ENCODE data around the gene ABCF1.

ABCF1 gene

GRCh38 chr6:30554404-30554803 lies 16.8 kb upstream of the ABCF1 start:
- Mint-ChIP-seq H3K27ac (no peak overlapping the region), H3K4me1 (peaks cover 44% of the 10 kb centered on the region), H3K4me3 (peak overlapping the region; percentile 100), H3K36me3 (ENCODE audit: low read depth) (peaks cover 70% of the 10 kb centered on the region), H3K27me3 (no peaks in the 10 kb centered on the region), H3K9me3 (no peaks in the 10 kb centered on the region)
- no peak for DNase-seq
- ATAC-seq, result no peak

- no peaks in the 10 kb centered on the region for H3K9me3 Mint-ChIP-seq
- DNase-seq (no peak), ATAC-seq (no peak)
- H3K27ac Mint-ChIP-seq, result peak overlapping the region; percentile 100
- H3K4me1 Mint-ChIP-seq, result peaks cover 48% of the 10 kb centered on the region
- peak overlapping the region; percentile 100 for H3K4me3 Mint-ChIP-seq
- no peaks in the 10 kb centered on the region for H3K27me3 Mint-ChIP-seq
- peaks cover 70% of the 10 kb centered on the region for H3K36me3 Mint-ChIP-seq (ENCODE audit: low read depth)
These were observed 16.1 kb upstream of the ABCF1 start for GRCh38 chr6:30554962-30555815.

GRCh38 chr6:30555816-30556065 lies 15.5 kb upstream of the ABCF1 start:
- peaks cover 49% of the 10 kb centered on the region for H3K4me1 Mint-ChIP-seq
- H3K36me3 Mint-ChIP-seq (ENCODE audit: low read depth), result peaks cover 67% of the 10 kb centered on the region
- no peak for DNase-seq

GRCh38 chr6:30556066-30556905 lies 15.0 kb upstream of the ABCF1 start, which contains the start of gene GNL1:
GNL1 (minus strand) TSS chr6:30556489; CDS start chr6:30556203, 286 bp downstream.
- Mint-ChIP-seq H3K36me3 (ENCODE audit: low read depth) (peaks cover 64% of the 10 kb centered on the region), H3K27ac (peak within 1 kb of the TSS; percentile 100), H3K4me1 (peaks cover 51% of the 10 kb centered on the region), H3K4me3 (peak within 1 kb of the TSS; percentile 100), H3K9me3 (no peaks in the 10 kb centered on the region), H3K27me3 (no peaks in the 10 kb centered on the region)
- ATAC-seq, result peak; percentile 86
- peak; percentile 99 for DNase-seq

More at GRCh38 chr6:30555816-30556065, 15.5 kb upstream of the ABCF1 start:
- Mint-ChIP-seq H3K27me3 (no peaks in the 10 kb centered on the region), H3K4me3 (peak overlapping the region; percentile 100), H3K27ac (peak overlapping the region; percentile 100), H3K9me3 (no peaks in the 10 kb centered on the region)
- peak; percentile 1 for ATAC-seq

GRCh38 chr6:30556906-30557682 lies 14.1 kb upstream of the ABCF1 start, which contains the start of gene PRR3:
PRR3 (plus strand) TSS chr6:30557295; CDS start chr6:30557345, 50 bp downstream.
- H3K9me3 Mint-ChIP-seq, result no peaks in the 10 kb centered on the region
- H3K4me3 Mint-ChIP-seq, result peak within 1 kb of the TSS; percentile 100
- H3K27me3 Mint-ChIP-seq, result no peaks in the 10 kb centered on the region
- peak within 1 kb of the TSS; percentile 100 for H3K27ac Mint-ChIP-seq
- DNase-seq (peak; percentile 89), ATAC-seq (peak; percentile 74)
- peaks cover 51% of the 10 kb centered on the region for H3K4me1 Mint-ChIP-seq
- H3K36me3 Mint-ChIP-seq (ENCODE audit: low read depth), result peaks cover 59% of the 10 kb centered on the region

- Mint-ChIP-seq H3K4me1 (peaks cover 51% of the 10 kb centered on the region), H3K27ac (peak overlapping the region; percentile 100), H3K4me3 (peak overlapping the region; percentile 100), H3K36me3 (ENCODE audit: low read depth) (peaks cover 59% of the 10 kb centered on the region), H3K9me3 (no peaks in the 10 kb centered on the region), H3K27me3 (no peaks in the 10 kb centered on the region)
- DNase-seq (no peak), ATAC-seq (peak; percentile 7)
These were observed 13.6 kb upstream of the ABCF1 start for GRCh38 chr6:30557683-30557981.

- H3K27ac Mint-ChIP-seq, result no peak overlapping the region
- peaks cover 32% of the 10 kb centered on the region for H3K4me1 Mint-ChIP-seq
- H3K27me3 Mint-ChIP-seq, result no peaks in the 10 kb centered on the region
- H3K36me3 Mint-ChIP-seq (ENCODE audit: low read depth), result peaks cover 51% of the 10 kb centered on the region
- DNase-seq, result no peak
- no peak overlapping the region for H3K4me3 Mint-ChIP-seq
- H3K9me3 Mint-ChIP-seq, result no peaks in the 10 kb centered on the region
- ATAC-seq, result no peak
These were observed 10.3 kb upstream of the ABCF1 start for GRCh38 chr6:30560930-30561329.

GRCh38 chr6:30562470-30563425 lies 8.5 kb upstream of the ABCF1 start:
- Mint-ChIP-seq H3K27ac (no peak overlapping the region), H3K9me3 (no peaks in the 10 kb centered on the region), H3K36me3 (ENCODE audit: low read depth) (peaks cover 43% of the 10 kb centered on the region), H3K4me1 (peaks cover 26% of the 10 kb centered on the region), H3K4me3 (no peak overlapping the region), H3K27me3 (no peaks in the 10 kb centered on the region)
- DNase-seq, result no peak
- no peak for ATAC-seq

- peak overlapping the region; percentile 10 for H3K4me3 Mint-ChIP-seq
- H3K27me3 Mint-ChIP-seq, result no peaks in the 10 kb centered on the region
- ATAC-seq, result no peak
- DNase-seq, result no peak
- no peaks in the 10 kb centered on the region for H3K9me3 Mint-ChIP-seq
- no peak overlapping the region for H3K27ac Mint-ChIP-seq
- peaks cover 32% of the 10 kb centered on the region for H3K36me3 Mint-ChIP-seq (ENCODE audit: low read depth)
- peaks cover 23% of the 10 kb centered on the region for H3K4me1 Mint-ChIP-seq
These were observed 7.1 kb upstream of the ABCF1 start for GRCh38 chr6:30564114-30564513.

- H3K9me3 Mint-ChIP-seq, result no peaks in the 10 kb centered on the region
- H3K36me3 Mint-ChIP-seq (ENCODE audit: low read depth), result peaks cover 22% of the 10 kb centered on the region
- H3K27ac Mint-ChIP-seq, result no peak overlapping the region
- ATAC-seq (no peak), DNase-seq (no peak)
- peaks cover 33% of the 10 kb centered on the region for H3K4me1 Mint-ChIP-seq
- no peaks in the 10 kb centered on the region for H3K27me3 Mint-ChIP-seq
- no peak overlapping the region for H3K4me3 Mint-ChIP-seq
These were observed 5.5 kb upstream of the ABCF1 start for GRCh38 chr6:30565772-30566171.

- ATAC-seq (peak; percentile 62), DNase-seq (peak; percentile 46)
- Mint-ChIP-seq H3K27ac (peak overlapping the region; percentile 28), H3K27me3 (no peaks in the 10 kb centered on the region), H3K9me3 (no peaks in the 10 kb centered on the region), H3K36me3 (ENCODE audit: low read depth) (peaks cover 25% of the 10 kb centered on the region), H3K4me1 (peaks cover 54% of the 10 kb centered on the region), H3K4me3 (no peak overlapping the region)
These were observed 3.0 kb upstream of the ABCF1 start for GRCh38 chr6:30568245-30568644.

- ATAC-seq (no peak), DNase-seq (no peak)
- Mint-ChIP-seq H3K4me1 (peaks cover 70% of the 10 kb centered on the region), H3K27me3 (no peaks in the 10 kb centered on the region), H3K4me3 (peak overlapping the region; percentile 91), H3K27ac (peak overlapping the region; percentile 98), H3K36me3 (ENCODE audit: low read depth) (peaks cover 27% of the 10 kb centered on the region), H3K9me3 (no peaks in the 10 kb centered on the region)
These were observed 979 bp upstream of the ABCF1 start for GRCh38 chr6:30570263-30570662.

GRCh38 chr6:30570740-30571074 lies 535 bp upstream of the ABCF1 start:
- peaks cover 27% of the 10 kb centered on the region for H3K36me3 Mint-ChIP-seq (ENCODE audit: low read depth)
- ATAC-seq (no peak), DNase-seq (no peak)
- no peaks in the 10 kb centered on the region for H3K27me3 Mint-ChIP-seq
- H3K4me1 Mint-ChIP-seq, result peaks cover 70% of the 10 kb centered on the region
- no peaks in the 10 kb centered on the region for H3K9me3 Mint-ChIP-seq
- peak overlapping the region; percentile 91 for H3K4me3 Mint-ChIP-seq
- H3K27ac Mint-ChIP-seq, result peak overlapping the region; percentile 98

- DNase-seq (no peak), ATAC-seq (no peak)
- no peaks in the 10 kb centered on the region for H3K9me3 Mint-ChIP-seq
- peak overlapping the region; percentile 98 for H3K27ac Mint-ChIP-seq
- peaks cover 31% of the 10 kb centered on the region for H3K36me3 Mint-ChIP-seq (ENCODE audit: low read depth)
- peaks cover 75% of the 10 kb centered on the region for H3K4me1 Mint-ChIP-seq
- H3K4me3 Mint-ChIP-seq, result peak overlapping the region; percentile 91
- no peaks in the 10 kb centered on the region for H3K27me3 Mint-ChIP-seq
These were observed 480 bp downstream of the ABCF1 start for GRCh38 chr6:30571762-30572082.

Measured in activated naive CD8-positive, alpha-beta T cell treated with anti-CD3 and anti-CD28 coated beads, Interleukin-2, amount 50 U/mL, for 24 hours (primary cell).